Right lobe of liver (tissue), 6 donors: ENCODE data around the gene LPO. TPM values are rescaled to one million over a fixed set of nuclear protein-coding genes. Genes with fewer than 3 reads are reported as not detected.
A peak's percentile ranks its signal among the peaks of the same experiment; 100 is the strongest.

ENCODE experiments used
- ATAC-seq, 4 donors: fragments of 200-7000 bp; cut with Tn5 transposase; one replicate each; pipeline ENCODE4 v1.9.1; 2020; ENCODE audit warnings: mild to moderate bottlenecking in 4 of 4, moderate library complexity in 4 of 4
- DNase-seq, 3 donors: peaks; one replicate each; pipeline ENCODE4 v3.0.0-alpha.2; 2020
- H3K27ac ChIP-seq, 3 donors: fragments of 200-600 bp; one replicate each; pipeline ENCODE4 v1.8.0; 2022
- H3K27me3 ChIP-seq, 2 donors: fragments of 200-600 bp; one replicate each; pipeline ENCODE4 v1.8.0; 2022
- H3K36me3 ChIP-seq, 4 donors: fragments of 200-600 bp; sonication (generic) in 1 of 4; one replicate each; pipeline versions ENCODE4 v1.5.1 to v1.8.0; 2017 to 2022; ENCODE audit warnings: control low read depth in 1 of 4
- H3K4me1 ChIP-seq, 4 donors: fragments of 200-600 bp; sonication (generic) in 1 of 4; one replicate each; pipeline versions ENCODE4 v1.5.1 to v1.8.0; 2017 to 2022; ENCODE audit warnings: control low read depth in 1 of 4
- H3K4me3 ChIP-seq, 3 donors: fragments of 200-600 bp; one replicate each; pipeline ENCODE4 v1.8.0; 2022
- H3K9me3 ChIP-seq, 4 donors: fragments of 200-600 bp; sonication (generic) in 1 of 4; one replicate each; pipeline versions ENCODE4 v1.5.1 to v1.8.0; 2017 to 2022; ENCODE audit warnings: control low read depth in 1 of 4
- POLR2A ChIP-seq: fragments of 450-650 bp; IDR thresholded peaks from one replicate; pipeline ENCODE4 v1.6.1; 2017; ENCODE audit warnings: antibody characterized with exemption, mild to moderate bottlenecking
- WGBS: methylation state at CpG from one replicate; pipeline ENCODE4 v1.1.6; 2018; ENCODE audit warnings: low coverage, low lambda C conversion rate; ENCODE audit not compliant: insufficient coverage; ENCODE audit errors: missing lambda C conversion rate; 5-methylcytosine and 5-hydroxymethylcytosine counted together
- intact Hi-C, 2 donors: fragments of 100-400 bp; cut with DNase I; formaldehyde crosslinking; loops; one replicate each; pipeline versions ENCODE4 v1.11.2 to v1.14.1; 2022
- total RNA-seq, 6 experiments: library from RNA; depleted of rRNA in 2 of 6; stranded (reverse); fragments of >200 nt in 2 of 6; fragmentation: NEBNext Ultra II Directional in 3 of 6; extraction: Animal tissue kit (Norgen Biotek cat#: 25700) in 3 of 6; gene quantifications; one replicate each; pipeline versions ENCODE4 v1.1.0 to v1.2.4, GENCODE V29; 2016 to 2023
- TF ChIP-seq, protein P1 (sequence below), 4 donors: fragments of 200-600 bp in 3 of 4; fragments of 450-650 bp in 1 of 4; IDR thresholded peaks; one replicate each; pipeline versions ENCODE4 v1.5.1 to v1.8.0; 2016 to 2022; ENCODE audit warnings: antibody characterized with exemption in 4 of 4, mild to moderate bottlenecking in 2 of 4
- donor health status: DM: no; HTN: yes; CAD: no.
- donor health status: DM: no; HTN: no; CAD: no.
- donor health status: DM: no; HTN: no; CAD: no.
- donor health status: DM: no; HTN: yes; CAD: no.
- donor health status: DM: no; HTN: yes; CAD: no.

LPO gene
- total RNA-seq, 6 experiments from 2014 or later: not detected

DNA sequence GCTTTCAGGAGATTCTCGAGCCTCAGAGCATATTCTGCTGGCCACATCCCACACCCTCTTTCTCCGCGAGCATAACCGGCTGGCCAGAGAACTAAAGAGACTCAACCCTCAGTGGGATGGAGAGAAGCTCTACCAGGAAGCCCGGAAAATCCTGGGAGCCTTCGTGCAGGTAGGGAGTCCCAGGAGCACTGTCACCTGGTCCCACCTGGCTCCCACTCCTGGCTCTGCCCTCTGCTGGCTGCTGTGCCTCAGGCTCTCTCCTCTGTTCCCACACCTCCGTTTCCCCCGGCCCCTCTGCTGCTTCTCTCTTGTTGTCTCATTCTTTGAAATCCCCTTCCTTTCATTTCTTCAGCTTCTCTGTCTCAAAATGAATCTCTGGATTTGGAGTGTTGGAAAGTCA lies 16.4 kb downstream of the LPO start:
- no peaks in the 10 kb centered on the region for H3K9me3 ChIP-seq
- no peaks in the 10 kb centered on the region for H3K27me3 ChIP-seq
- 23% methylated on average over 2 of the region's 8 CpGs for WGBS
- no peak overlapping the region for H3K4me3 ChIP-seq
- no peaks in the 10 kb centered on the region for H3K36me3 ChIP-seq
- ATAC-seq (peak in 1 of 4 donors; percentile 40), DNase-seq (no peak)
- H3K27ac ChIP-seq: no peak overlapping the region
- TF ChIP-seq, protein P1, sequence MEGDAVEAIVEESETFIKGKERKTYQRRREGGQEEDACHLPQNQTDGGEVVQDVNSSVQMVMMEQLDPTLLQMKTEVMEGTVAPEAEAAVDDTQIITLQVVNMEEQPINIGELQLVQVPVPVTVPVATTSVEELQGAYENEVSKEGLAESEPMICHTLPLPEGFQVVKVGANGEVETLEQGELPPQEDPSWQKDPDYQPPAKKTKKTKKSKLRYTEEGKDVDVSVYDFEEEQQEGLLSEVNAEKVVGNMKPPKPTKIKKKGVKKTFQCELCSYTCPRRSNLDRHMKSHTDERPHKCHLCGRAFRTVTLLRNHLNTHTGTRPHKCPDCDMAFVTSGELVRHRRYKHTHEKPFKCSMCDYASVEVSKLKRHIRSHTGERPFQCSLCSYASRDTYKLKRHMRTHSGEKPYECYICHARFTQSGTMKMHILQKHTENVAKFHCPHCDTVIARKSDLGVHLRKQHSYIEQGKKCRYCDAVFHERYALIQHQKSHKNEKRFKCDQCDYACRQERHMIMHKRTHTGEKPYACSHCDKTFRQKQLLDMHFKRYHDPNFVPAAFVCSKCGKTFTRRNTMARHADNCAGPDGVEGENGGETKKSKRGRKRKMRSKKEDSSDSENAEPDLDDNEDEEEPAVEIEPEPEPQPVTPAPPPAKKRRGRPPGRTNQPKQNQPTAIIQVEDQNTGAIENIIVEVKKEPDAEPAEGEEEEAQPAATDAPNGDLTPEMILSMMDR (IDR thresholded peaks at IDR 0.05): no peak
- TF ChIP-seq POLR2A: no peak
- intact Hi-C loops: no loop called here
- H3K4me1 ChIP-seq: peaks cover 0 to under 1% (median 0%) of the 10 kb centered on the region in 4 donors

DNA sequence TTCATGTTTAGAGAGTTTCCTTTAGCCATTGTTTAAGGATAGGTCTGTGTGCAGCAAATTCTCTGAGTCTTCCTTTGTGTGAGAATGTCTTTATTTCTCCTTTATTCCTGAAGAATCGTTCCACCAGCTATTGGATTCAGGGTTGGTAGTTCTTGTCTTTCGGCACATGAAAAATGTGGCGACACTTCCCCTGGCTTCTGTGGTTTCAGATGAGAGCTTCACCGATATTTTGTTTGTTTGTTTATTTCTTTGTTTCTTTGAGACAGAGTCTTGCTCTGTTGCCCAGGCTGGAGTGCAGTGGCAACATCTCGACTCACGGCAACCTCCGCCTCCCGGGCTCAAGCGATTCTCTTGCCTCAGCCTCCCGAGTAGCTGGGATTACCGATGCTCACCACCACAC lies 23.8 kb downstream of the LPO start:
- WGBS: 75% methylated on average over 10 of the region's 11 CpGs
- no peaks in the 10 kb centered on the region for H3K27me3 ChIP-seq
- DNase-seq: no peak

DNA sequence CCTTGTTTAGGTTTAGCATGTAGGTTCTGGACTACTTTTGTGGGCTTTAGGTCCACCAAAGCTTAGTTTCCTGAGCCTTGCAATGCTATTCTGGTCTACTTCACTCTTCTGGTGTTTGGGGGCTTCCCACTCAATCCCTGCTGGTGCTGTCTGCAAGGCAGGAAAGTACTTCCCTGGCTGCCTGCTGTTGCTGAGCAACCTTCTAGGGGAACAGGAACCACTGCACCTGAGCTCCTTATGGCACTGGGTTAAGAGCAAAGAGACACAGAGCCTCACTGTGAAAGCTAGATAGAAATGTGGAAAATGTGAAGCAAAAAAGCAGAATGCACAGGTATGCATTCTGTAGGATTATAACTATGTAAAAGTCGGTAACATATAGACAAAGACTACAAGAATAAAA lies 25.4 kb downstream of the LPO start:
- no peak for TF ChIP-seq POLR2A
- TF ChIP-seq, protein P1 (IDR thresholded peaks at IDR 0.05): no peak
- Histone ChIP-seq H3K4me3 (no peak overlapping the region), H3K27ac (no peak overlapping the region), H3K9me3 (no peaks in the 10 kb centered on the region), H3K4me1 (no peaks in the 10 kb centered on the region), H3K27me3 (no peaks in the 10 kb centered on the region), H3K36me3 (no peaks in the 10 kb centered on the region)
- ATAC-seq: no peak
- WGBS: 39% methylated on average over 1 of the region's 1 CpG
- no peak for DNase-seq
- intact Hi-C loops: no loop called here

More for the DNA sequence above, 23.8 kb downstream of the LPO start:
- ATAC-seq: no peak
- H3K4me3 ChIP-seq: no peak overlapping the region
- no peaks in the 10 kb centered on the region for H3K36me3 ChIP-seq
- intact Hi-C loops: no loop called here
- H3K27ac ChIP-seq: no peak overlapping the region
- no peaks in the 10 kb centered on the region for H3K9me3 ChIP-seq
- H3K4me1 ChIP-seq: no peaks in the 10 kb centered on the region
- TF ChIP-seq, protein P1 (IDR thresholded peaks at IDR 0.05): no peak
- no peak for TF ChIP-seq POLR2A

DNA sequence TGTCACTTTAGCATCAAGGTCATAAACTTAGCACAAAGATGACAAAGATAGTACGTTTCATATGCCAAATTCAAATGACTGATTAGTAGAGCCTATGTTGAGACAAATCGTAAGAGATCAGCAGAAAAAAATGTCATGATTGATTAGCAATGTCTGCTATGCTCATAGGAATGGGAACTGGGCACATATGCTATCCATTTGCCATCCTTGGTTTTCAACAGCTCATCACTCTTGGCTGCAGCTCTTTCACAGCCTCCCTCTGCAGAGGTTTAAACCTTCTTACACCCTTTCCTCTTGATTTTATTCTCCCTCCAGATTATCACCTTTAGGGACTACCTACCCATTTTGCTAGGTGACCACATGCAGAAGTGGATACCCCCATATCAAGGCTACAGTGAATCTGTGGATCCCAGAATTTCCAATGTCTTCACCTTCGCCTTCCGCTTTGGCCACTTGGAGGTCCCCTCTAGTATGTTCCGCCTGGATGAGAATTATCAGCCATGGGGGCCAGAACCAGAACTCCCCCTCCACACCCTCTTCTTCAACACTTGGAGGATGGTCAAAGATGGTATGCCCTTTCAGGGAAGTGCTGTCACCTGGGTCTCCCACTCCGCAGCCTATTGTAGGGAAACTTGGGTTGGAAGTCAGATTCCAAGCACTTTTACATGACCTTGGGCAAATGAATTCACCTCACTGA lies 26.2 kb downstream of the LPO start:
- intact Hi-C loops: no loop called here
- Histone ChIP-seq H3K36me3 (no peaks in the 10 kb centered on the region), H3K4me3 (no peak overlapping the region), H3K27me3 (no peaks in the 10 kb centered on the region), H3K4me1 (no peaks in the 10 kb centered on the region), H3K9me3 (no peaks in the 10 kb centered on the region), H3K27ac (no peak overlapping the region)
- ATAC-seq (no peak), DNase-seq (no peak)
- TF ChIP-seq POLR2A: no peak
- TF ChIP-seq, protein P1 (IDR thresholded peaks at IDR 0.05): no peak
- 73% methylated on average over 4 of the region's 6 CpGs for WGBS
